OCI-LY7 (cell line): ENCODE data around the gene RAD23A. TPM values are rescaled to one million over a fixed set of nuclear protein-coding genes. Genes with fewer than 3 reads are reported as not detected.

Source experiments
- BruUV-seq: library from RNA; stranded (reverse); fragments of 400-500 nt; replicated peaks from 2 replicates; lab custom pipeline; 2021; lab: Mats Ljungman, UMichigan
- CTCF ChIA-PET: fragments of 300-600 bp; sonication (Branson Sonifier 250); formaldehyde crosslinking; loops from one replicate; lab custom pipeline; 2022; ENCODE audit warnings: antibody characterized with exemption; ENCODE audit not compliant: unreplicated experiment; lab: Charles Lee
- POLR2A ChIA-PET: fragments of 300-600 bp; sonication (Branson Sonifier 250); formaldehyde crosslinking; loops from one replicate; lab custom pipeline; 2022; ENCODE audit warnings: antibody characterized with exemption; lab: Charles Lee
- DNase-seq: peaks from one replicate; pipeline ENCODE4 v3.0.0-alpha.2; 2015; ENCODE audit warnings: low spot score
- H2AFZ ChIP-seq: fragments of 200-600 bp; sonication (generic), shearing (Covaris generic); 2 replicates; pipeline ENCODE4 v1.6.1; 2014; ENCODE audit warnings: mild to moderate bottlenecking, antibody characterized with exemption, low read length, moderate library complexity
- H3K27ac ChIP-seq: fragments of 200-600 bp; sonication (generic); 2 replicates; pipeline ENCODE4 v1.5.1; 2014; ENCODE audit warnings: mixed run types, low read depth, mild to moderate bottlenecking, moderate library complexity, low read length, inconsistent platforms; ENCODE audit not compliant: poor library complexity, severe bottlenecking
- H3K36me3 ChIP-seq: fragments of 200-600 bp; sonication (generic); 2 replicates; pipeline ENCODE4 v1.6.1; 2014; ENCODE audit warnings: mild to moderate bottlenecking, antibody characterized with exemption, low read length, moderate library complexity, mixed read lengths; ENCODE audit not compliant: insufficient read depth
- H3K4me1 ChIP-seq: fragments of 200-600 bp; sonication (generic); 2 replicates; pipeline ENCODE4 v1.5.1; 2014; ENCODE audit warnings: mild to moderate bottlenecking, low read length; ENCODE audit not compliant: insufficient read depth, poor library complexity, severe bottlenecking
- H3K4me2 ChIP-seq: fragments of 200-600 bp; sonication (generic); 2 replicates; pipeline ENCODE4 v1.6.1; 2014; ENCODE audit warnings: mild to moderate bottlenecking, low read length
- H3K4me3 ChIP-seq: fragments of 200-600 bp; sonication (generic); 2 replicates; pipeline ENCODE4 v1.5.1; 2014; ENCODE audit warnings: mild to moderate bottlenecking, low read depth, low read length; ENCODE audit not compliant: poor library complexity, severe bottlenecking
- H3K79me2 ChIP-seq: fragments of 200-600 bp; sonication (generic); 2 replicates; pipeline ENCODE4 v1.6.1; 2016; ENCODE audit warnings: low read depth, mild to moderate bottlenecking, low read length, moderate library complexity, mixed read lengths; ENCODE audit not compliant: insufficient read depth
- H3K9me2 ChIP-seq: fragments of 200-600 bp; sonication (generic); 2 replicates; pipeline ENCODE4 v1.6.1; 2016; ENCODE audit warnings: mild to moderate bottlenecking, low read length, mixed read lengths; ENCODE audit not compliant: insufficient read depth
- H3K9me3 ChIP-seq: fragments of 200-600 bp; sonication (generic); 2 replicates; pipeline ENCODE4 v1.6.1; 2014; ENCODE audit warnings: mild to moderate bottlenecking, mixed run types, low read length, mixed read lengths
- H4K20me1 ChIP-seq: fragments of 200-600 bp; sonication (generic); 2 replicates; pipeline ENCODE4 v1.6.1; 2014; ENCODE audit warnings: mild to moderate bottlenecking, antibody characterized with exemption, low read length, moderate library complexity, mixed read lengths; ENCODE audit not compliant: insufficient read depth
- CTCF ChIP-seq: fragments of 200-600 bp; sonication (generic); conservative IDR thresholded peaks from 2 replicates; pipeline ENCODE4 v1.5.1; 2014; ENCODE audit warnings: mild to moderate bottlenecking, antibody characterized with exemption, low read length, moderate library complexity, mixed read lengths
- EZH2phosphoT487 ChIP-seq: fragments of 200-600 bp; sonication (generic); IDR thresholded peaks from 2 replicates; pipeline ENCODE4 v1.6.1; 2018; ENCODE audit warnings: low read depth, borderline replicate concordance, mild to moderate bottlenecking, mixed run types, antibody characterized with exemption, low read length, moderate library complexity, mixed read lengths
- intact Hi-C: fragments of 100-400 bp; cut with micrococcal nuclease; formaldehyde crosslinking; loops from one replicate; pipeline ENCODE4 v1.10.0; 2022; ENCODE audit not compliant: unreplicated experiment
- total RNA-seq, 2 experiments: library from RNA; depleted of rRNA in 1 of 2; stranded (reverse); fragments of >200 nt in 1 of 2; shearing (Covaris generic) in 1 of 2; gene quantifications; 2 replicates each; pipeline ENCODE4 v1.2.3, GENCODE V29; 2014 to 2022

The RAD23A gene
- total RNA-seq, 2 experiments from 2014 or later, result 171 to 237 TPM

GRCh38 chr19:12918253-12918652 lies 27.4 kb upstream of the RAD23A start:
- Histone ChIP-seq H3K4me2 (no peak overlapping the region), H2AFZ (no peak overlapping the region), H4K20me1 (no peaks in the 10 kb centered on the region), H3K36me3 (peaks cover 23% of the 10 kb centered on the region), H3K9me2 (no peaks in the 10 kb centered on the region), H3K4me1 (peaks cover 12% of the 10 kb centered on the region), H3K4me3 (no peak overlapping the region), H3K27ac (no peak overlapping the region), H3K79me2 (no peaks in the 10 kb centered on the region), H3K9me3 (no peaks in the 10 kb centered on the region)
- TF ChIP-seq EZH2phosphoT487 (no peak), CTCF (no peak)
- CTCF ChIA-PET, result no interaction called here
- POLR2A ChIA-PET, result no interaction called here
- no peak for DNase-seq
- intact Hi-C loops, result no loop called here
- no TSS peak for BruUV-seq

GRCh38 chr19:12921047-12921446 lies 24.6 kb upstream of the RAD23A start:
- intact Hi-C loops, result no loop called here

More at GRCh38 chr19:12921047-12921446, 24.6 kb upstream of the RAD23A start:
- no TSS peak for BruUV-seq
- peaks cover 50% of the 10 kb centered on the region for H3K36me3 ChIP-seq
- no peak overlapping the region for H2AFZ ChIP-seq
- no peaks in the 10 kb centered on the region for H4K20me1 ChIP-seq
- no peak overlapping the region for H3K4me2 ChIP-seq
- ChIA-PET POLR2A (interaction anchor here (0.9 to 2.1 kb wide), 3 partner anchors 22 to 184 kb away, joined by 3 to 5 read pairs (median 3); partner anchors contain the start of genes GCDH and GET3), CTCF (no interaction called here)
- TF ChIP-seq CTCF (no peak), EZH2phosphoT487 (no peak)
- DNase-seq, result no peak
- H3K9me2 ChIP-seq, result no peaks in the 10 kb centered on the region
- H3K4me1 ChIP-seq, result peaks cover 12% of the 10 kb centered on the region
- no peaks in the 10 kb centered on the region for H3K9me3 ChIP-seq
- no peak overlapping the region for H3K4me3 ChIP-seq
- H3K27ac ChIP-seq, result peak overlapping the region; percentile 21
- no peaks in the 10 kb centered on the region for H3K79me2 ChIP-seq
